Midbrain (tissue), 1 donor: ENCODE results near the gene LSAMP.

ENCODE experiments used
- DNase-seq: peaks from one replicate; lab custom pipeline; 2025; lab: John Stamatoyannopoulos, UW

The LSAMP gene

DNA sequence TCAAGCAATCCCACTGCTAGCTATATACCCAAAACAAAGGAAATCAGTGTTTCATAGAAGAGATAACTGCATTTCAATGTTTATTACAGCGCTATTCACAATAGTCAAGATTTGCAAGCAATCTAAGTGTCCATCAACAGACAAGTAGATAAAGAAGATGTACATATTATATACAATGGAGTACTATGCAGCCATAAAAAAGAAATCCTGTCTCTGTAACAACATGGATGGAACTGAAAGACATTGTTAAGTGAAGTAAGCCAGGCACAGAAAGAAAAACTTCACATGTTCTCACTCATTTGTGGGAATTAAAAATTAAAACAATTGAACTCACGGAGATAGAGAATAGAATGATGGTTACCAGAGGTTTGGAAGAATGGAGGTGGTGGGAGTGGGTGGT is 89.2 kb downstream of the LSAMP start:
- no peak for DNase-seq

GRCh38 chr3:116354382-116354781 is 90.9 kb downstream of the LSAMP start:
- no peak for DNase-seq

DNA sequence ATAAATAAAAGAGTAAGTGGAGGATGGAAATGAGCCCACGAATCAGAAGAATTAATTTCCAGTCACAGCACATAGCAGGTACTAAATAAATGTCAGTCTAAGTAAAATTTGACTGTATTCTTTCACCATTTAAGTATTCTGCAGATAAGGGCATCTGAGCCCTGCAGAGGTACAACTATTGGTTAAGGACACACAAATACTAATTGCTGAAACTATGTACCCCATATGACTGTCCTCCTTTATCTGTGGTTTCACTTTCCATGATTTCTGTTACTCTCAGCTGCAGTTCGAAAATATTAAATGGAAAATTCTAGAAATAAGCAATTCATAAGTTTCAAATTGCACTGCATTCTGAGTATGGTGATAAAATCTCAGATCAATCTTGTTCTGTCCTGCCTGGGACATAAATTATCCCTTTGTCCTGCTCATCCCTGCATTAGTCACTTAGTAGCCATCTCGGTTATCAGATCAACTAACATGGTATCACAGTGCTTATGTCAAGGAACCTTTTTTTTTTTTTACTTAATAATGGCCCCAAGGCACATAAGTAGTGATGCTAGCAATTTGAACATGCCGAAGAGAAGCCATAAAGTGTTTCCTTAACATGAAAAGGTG is 95.1 kb downstream of the LSAMP start:
- no peak for DNase-seq

DNA sequence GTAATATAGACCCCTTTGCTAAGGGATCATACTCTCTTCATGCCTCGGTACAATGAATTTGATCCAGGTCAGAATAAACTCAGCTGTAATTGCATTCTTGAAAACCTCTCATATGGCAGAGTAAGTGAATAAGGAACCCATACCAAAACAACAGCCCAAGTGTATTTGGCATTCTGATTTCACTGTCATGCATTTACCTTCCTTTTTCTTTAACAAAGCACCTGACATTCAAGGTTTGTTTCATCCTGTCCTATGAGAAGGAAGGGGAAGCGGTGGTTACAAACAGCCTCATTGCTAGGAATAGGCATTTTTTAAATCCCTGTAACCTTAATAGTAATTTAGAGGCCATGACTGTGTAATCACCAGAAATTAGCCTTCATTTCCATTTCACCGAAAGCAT is 97.1 kb downstream of the LSAMP start:
- no peak for DNase-seq

DNA sequence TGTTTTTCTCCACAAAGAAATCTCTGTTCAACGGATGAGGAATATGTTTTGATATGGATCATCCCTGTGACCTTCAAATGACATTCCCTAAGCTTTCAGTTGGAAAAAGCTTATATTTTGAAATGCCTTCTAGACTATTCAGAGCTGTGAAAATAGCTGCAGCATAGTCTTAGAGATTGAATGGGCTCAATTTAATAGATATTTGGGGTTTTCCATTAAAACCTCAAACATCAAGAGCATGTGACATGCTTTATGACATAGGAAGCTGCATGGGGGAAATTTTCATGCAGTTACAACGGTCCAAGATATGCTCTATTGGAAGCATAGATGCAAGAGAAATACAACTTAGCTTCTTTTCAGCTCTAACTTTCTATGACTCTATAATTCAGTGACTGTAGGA is 102.8 kb downstream of the LSAMP start:
- DNase-seq = no peak

- no peak for DNase-seq
These were observed 103.4 kb downstream of the LSAMP start for GRCh38 chr3:116341899-116342298.

- DNase-seq = no peak
These were observed 103.9 kb downstream of the LSAMP start for GRCh38 chr3:116341381-116341780.

DNA sequence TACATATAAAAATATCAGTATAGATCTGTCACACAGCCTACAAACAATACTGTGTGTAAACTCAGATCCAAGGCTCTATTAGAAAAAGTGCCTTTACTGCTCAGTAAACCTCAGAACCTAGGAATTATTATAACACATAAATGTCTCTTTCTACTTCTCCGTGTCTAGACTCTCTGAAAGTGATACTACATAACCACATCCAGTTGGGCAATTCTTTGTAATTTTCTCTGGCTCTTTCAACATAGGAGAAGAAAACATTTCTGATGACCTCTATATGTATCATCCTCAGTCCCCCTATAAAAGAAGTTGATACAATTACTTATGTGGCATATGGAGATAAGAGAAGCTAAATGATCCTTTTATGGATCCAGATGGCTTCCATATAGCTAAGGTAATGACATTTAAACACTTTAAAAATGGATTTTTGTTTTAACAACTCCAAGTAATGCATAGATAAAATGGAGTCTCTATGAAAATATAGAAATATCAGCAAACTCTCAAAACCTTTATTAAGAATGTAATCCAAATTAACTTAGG is 104.5 kb downstream of the LSAMP start:
- no peak for DNase-seq

DNA sequence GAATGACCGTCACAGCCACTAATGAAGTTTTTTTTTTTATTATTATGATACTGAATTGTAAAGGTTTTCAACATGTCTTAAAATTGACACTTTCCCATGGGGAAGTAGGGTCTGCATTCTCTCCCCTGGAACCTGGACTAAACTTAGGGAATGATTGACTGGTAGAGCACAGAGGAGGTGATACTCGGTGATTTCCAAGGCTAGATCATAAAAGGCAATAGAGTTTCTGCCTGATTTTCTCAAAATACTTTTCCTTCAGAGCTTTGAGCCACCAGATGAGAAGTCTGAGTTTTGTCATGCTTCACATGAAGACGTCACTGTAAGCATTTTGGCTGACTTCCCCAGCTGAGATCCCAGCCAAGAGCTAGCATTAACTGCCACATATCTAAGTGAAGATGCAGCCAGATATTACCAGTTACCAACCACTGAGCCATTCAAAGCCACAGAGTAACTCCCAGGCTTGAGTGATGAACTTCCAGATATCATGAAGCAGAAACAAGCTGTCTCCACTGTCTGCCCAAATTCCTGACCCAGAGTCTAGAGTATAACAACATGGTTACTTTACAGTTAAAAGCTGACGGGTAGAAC is 105.8 kb downstream of the LSAMP start:
- DNase-seq = no peak

DNA sequence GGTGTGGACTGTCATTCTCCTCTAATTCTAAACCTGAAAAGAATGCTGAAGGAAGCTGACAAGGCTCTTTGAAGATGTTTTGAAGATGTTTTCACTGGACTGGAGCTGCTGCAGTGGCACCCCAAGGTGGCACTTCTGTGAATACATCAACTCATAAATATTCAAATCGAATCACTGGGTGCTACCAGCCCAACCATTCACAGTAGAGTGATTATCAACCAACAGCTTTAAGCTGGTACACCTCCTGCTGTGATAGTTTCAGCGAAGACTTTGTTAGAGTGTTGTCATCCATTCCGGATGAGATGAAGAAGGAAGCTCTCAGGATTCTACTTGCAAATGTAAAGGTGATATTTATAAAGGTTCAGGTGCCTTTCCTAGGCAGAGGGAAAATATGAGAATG is 106.6 kb downstream of the LSAMP start:
- DNase-seq = no peak

- no peak for DNase-seq
These were observed 108.1 kb downstream of the LSAMP start for GRCh38 chr3:116337229-116337628.

DNA sequence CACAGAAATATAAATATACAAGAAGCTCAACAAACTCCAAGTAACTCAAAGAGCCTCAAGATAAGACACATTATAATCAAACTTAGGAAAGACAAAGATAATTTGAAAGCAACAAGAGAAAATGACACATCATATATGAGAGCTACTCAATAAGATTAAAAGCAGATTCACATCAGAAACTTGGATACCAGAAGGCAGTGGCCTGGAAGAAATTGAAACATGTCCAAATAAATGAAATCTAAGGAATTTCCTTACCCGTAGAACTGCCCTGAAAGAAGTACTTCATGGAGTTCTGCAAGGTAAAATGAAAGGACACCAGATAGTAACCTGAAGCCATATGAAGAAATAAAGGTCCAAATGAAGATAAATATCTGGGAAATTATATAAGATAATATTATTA is 113.9 kb downstream of the LSAMP start:
- no peak for DNase-seq

DNA sequence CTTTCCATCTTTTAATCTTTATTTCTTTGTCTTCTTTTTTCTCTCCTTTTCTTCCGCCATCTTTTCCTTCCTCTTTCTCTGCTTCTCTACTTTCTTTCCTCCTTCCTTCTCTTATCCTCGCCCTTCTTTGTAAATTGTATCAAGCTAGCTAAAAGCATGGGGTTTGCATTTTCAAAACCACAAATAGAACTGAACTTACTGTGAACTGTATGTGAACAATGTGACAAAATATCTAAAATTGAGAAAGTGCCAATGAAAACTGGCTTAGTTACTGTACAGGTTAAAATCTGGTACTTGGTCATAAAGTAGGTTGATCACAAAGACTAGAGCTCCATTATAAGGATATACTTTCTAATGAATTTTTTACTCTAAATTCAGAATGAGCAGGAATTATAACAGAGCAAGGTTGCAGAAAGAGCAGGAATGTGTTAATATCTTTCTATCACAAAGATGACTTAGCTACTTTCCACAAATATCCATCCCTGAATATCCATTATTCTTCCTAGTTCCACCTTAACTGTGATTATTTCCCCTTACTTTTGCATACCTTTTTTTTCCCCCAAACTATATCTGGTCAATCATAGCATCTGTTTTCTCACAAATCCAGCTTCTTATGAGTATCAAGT is 122.4 kb downstream of the LSAMP start:
- no peak for DNase-seq

- no peak for DNase-seq
These were observed 126.9 kb downstream of the LSAMP start for GRCh38 chr3:116318370-116318769.

DNA sequence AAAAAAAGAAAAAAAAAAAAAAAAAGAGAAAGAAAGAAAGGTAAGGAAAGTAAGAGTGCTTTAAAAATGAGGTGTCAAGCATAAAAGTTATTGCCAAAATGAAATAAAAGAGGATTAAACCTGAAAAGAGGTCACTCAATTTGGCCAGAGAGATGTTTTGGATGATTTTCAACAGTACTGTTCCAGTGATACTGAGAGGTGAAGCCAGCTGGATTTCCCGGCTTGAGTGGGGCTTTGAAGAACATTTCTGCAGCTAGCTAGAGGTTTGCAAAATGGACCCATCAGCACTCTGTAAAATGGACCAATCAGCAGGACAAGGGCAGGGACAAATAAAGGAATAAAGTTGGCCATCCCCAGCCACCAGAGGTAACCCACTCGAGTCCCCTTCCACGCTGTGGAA is 128.5 kb downstream of the LSAMP start:
- DNase-seq = peak; percentile 49

DNA sequence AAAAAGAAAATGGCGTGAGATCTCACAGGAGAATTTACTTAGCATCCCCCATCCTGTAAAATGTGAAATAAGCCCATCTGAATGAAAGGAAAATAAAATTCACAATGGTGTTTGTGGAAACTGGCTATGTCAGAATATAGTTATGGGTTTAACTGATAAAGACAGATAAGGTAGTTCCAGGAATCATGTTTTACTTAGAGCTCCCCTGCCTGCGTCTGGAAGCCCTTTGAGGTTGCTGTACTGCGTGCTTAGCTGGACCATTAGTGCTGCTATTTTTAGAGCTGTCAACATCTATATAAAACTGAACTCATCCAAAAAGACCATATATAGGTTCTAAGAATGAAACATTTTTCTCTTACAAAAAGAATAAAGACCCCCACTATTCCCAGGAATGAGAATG is 130.8 kb downstream of the LSAMP start:
- no peak for DNase-seq

- DNase-seq = no peak
These were observed 138.6 kb downstream of the LSAMP start for GRCh38 chr3:116306720-116307119.

DNA sequence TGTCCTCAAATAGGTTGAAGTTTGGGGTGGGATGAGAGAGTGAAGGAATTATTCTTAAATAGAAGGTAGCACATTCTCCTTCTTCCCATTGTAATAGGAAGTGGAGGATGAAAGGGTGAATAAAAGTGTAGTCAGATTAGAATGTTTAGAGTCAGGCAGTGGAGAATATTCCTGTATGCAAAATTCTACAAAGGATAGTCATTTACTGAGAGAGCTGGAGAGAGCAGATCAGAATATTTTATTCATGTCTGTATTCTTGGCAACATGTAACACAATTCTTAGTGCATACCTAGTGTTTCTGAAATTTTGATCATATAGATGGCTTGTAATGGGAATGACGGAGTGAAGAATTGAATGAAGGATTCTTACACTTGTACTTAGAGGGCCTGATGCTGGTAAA is 139.1 kb downstream of the LSAMP start:
- no peak for DNase-seq

DNA sequence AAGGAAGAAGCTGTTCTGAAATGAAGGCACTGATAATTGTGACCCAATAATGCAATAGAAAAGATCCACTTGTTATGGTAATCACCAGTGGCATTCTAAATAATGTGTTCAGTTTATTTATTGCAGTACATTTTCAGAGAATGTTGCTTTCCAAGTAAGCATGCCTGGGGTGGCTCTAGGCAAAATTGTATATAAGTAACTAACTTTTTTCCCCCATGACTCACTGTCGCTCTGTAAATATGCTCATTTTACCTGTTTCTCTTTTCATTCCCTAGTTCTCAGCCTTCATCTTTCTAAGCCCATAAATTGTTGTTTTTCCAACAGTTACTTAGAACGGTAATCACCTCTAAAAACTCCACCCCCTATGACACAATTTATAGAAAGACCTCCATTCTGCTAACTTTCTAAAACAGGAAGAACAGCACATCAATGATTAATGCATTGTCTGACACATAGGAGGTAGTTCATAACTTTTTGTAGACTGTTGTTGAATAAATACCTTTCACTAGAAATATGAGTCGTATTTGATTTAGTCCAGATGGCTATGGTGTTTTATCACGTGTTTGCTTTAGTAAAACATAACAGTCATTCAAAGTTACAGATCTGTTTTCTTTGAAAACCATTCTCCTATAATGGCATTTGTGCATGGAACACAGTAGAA is 143.1 kb downstream of the LSAMP start:
- DNase-seq = no peak

GRCh38 chr3:116301422-116301821 is 143.9 kb downstream of the LSAMP start:
- DNase-seq = no peak

GRCh38 chr3:116300226-116300625 is 145.1 kb downstream of the LSAMP start:
- DNase-seq = no peak

GRCh38 chr3:116299646-116300081 is 145.6 kb downstream of the LSAMP start:
- DNase-seq = no peak

- DNase-seq = no peak
These were observed 147.1 kb downstream of the LSAMP start for GRCh38 chr3:116298151-116298550.
